Activated gamma-delta T cell (primary cell): Measurements from ENCODE around the gene GNB1L.

Experiments used
- DNase-seq: peaks from one replicate; lab custom pipeline; 2025; lab: John Stamatoyannopoulos, UW

GNB1L gene

GRCh38 chr22:19748991-19749664, 105.5 kb downstream of the GNB1L start:
- DNase-seq = no peak

GRCh38 chr22:19748139-19748538, 106.5 kb downstream of the GNB1L start:
- DNase-seq = no peak

GRCh38 chr22:19747551-19747950, 107.1 kb downstream of the GNB1L start:
- DNase-seq = no peak

GRCh38 chr22:19746726-19747125, 107.9 kb downstream of the GNB1L start:
- DNase-seq = no peak

- DNase-seq = no peak
These were observed 109.2 kb downstream of the GNB1L start for GRCh38 chr22:19745155-19746101.

GRCh38 chr22:19744350-19745006, 110.2 kb downstream of the GNB1L start:
- no peak for DNase-seq

GRCh38 chr22:19743651-19744050, 111.0 kb downstream of the GNB1L start:
- no peak for DNase-seq

- no peak for DNase-seq
These were observed 111.6 kb downstream of the GNB1L start for GRCh38 chr22:19743081-19743480.

GRCh38 chr22:19742160-19743066, 112.3 kb downstream of the GNB1L start:
- no peak for DNase-seq

GRCh38 chr22:19741053-19741452, 113.6 kb downstream of the GNB1L start:
- no peak for DNase-seq

GRCh38 chr22:19740586-19740985, 114.1 kb downstream of the GNB1L start:
- DNase-seq = no peak

- DNase-seq = no peak
These were observed 114.7 kb downstream of the GNB1L start for GRCh38 chr22:19739911-19740449.

GRCh38 chr22:19739448-19739895, 115.2 kb downstream of the GNB1L start:
- no peak for DNase-seq

GRCh38 chr22:19738664-19739447, 115.8 kb downstream of the GNB1L start:
- DNase-seq = no peak

GRCh38 chr22:19737846-19738663, 116.6 kb downstream of the GNB1L start:
- no peak for DNase-seq

GRCh38 chr22:19735665-19736510, 118.8 kb downstream of the GNB1L start:
- no peak for DNase-seq

GRCh38 chr22:19734837-19735382, 119.8 kb downstream of the GNB1L start:
- no peak for DNase-seq

GRCh38 chr22:19734163-19734562, 120.5 kb downstream of the GNB1L start:
- DNase-seq = no peak
